ENCODE measurements around the gene CREG2. TPM values are rescaled to one million over a fixed set of nuclear protein-coding genes. Genes with fewer than 3 reads are reported as not detected.

The CREG2 gene
- total RNA-seq, 1 experiment from 2014 or later, result 0.21 TPM

DNA sequence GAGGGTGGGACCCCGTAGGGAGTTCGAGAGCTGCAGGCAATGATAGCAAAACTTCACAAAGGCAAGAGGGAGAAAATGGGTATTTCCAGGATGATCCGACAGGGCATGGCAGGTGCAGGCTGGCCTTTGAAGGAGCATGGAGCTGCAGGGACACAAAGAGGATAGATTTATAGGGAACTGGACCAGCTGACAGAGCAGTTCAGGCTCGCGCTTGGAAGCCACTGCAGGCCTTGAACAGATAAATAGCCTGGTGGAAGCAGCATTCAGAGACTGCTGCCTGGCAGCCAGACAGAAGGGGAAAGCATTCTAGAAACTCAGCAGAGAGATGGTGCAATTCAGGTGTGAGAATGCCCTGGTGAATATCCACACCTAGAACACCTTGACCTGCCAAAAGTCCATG is 29.3 kb upstream of the CREG2 start:
- CTCF ChIA-PET, result no interaction called here
- in situ Hi-C loops (cut with HindIII; ENCODE audit: low pct_unique_long_range_greater_than_20kb, low sequenced_read_pairs), result no loop called here
- no peaks in the 10 kb centered on the region for H3K4me1 ChIP-seq (ENCODE audit: control insufficient read depth, insufficient read depth, low read length)
- intact Hi-C loops (cut with micrococcal nuclease; ENCODE audit: unreplicated experiment), result loop anchor here (10.0 kb wide), 1 partner anchor 418 kb away; no protein-coding TSS in a partner anchor
- no peak overlapping the region for H3K27ac ChIP-seq (ENCODE audit: low read length)
- no peak for ATAC-seq
- BruUV-seq (replicated peaks), result no TSS peak
- POLR2A ChIA-PET, result no interaction called here
- H3K36me3 ChIP-seq (ENCODE audit: control insufficient read depth, insufficient read depth, low read length), result no peaks in the 10 kb centered on the region
- DNase-seq (ENCODE audit: low read depth, low spot score), result no peak
- TF ChIP-seq SIN3A (IDR thresholded peaks at IDR 0.05; ENCODE audit: borderline replicate concordance, insufficient read depth, low read depth, low read length), result no peak
- no peak for TF ChIP-seq TCF7L2 (IDR thresholded peaks at IDR 0.05; ENCODE audit: low read depth, low read length)
- TF ChIP-seq, protein P1, sequence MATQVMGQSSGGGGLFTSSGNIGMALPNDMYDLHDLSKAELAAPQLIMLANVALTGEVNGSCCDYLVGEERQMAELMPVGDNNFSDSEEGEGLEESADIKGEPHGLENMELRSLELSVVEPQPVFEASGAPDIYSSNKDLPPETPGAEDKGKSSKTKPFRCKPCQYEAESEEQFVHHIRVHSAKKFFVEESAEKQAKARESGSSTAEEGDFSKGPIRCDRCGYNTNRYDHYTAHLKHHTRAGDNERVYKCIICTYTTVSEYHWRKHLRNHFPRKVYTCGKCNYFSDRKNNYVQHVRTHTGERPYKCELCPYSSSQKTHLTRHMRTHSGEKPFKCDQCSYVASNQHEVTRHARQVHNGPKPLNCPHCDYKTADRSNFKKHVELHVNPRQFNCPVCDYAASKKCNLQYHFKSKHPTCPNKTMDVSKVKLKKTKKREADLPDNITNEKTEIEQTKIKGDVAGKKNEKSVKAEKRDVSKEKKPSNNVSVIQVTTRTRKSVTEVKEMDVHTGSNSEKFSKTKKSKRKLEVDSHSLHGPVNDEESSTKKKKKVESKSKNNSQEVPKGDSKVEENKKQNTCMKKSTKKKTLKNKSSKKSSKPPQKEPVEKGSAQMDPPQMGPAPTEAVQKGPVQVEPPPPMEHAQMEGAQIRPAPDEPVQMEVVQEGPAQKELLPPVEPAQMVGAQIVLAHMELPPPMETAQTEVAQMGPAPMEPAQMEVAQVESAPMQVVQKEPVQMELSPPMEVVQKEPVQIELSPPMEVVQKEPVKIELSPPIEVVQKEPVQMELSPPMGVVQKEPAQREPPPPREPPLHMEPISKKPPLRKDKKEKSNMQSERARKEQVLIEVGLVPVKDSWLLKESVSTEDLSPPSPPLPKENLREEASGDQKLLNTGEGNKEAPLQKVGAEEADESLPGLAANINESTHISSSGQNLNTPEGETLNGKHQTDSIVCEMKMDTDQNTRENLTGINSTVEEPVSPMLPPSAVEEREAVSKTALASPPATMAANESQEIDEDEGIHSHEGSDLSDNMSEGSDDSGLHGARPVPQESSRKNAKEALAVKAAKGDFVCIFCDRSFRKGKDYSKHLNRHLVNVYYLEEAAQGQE (IDR thresholded peaks at IDR 0.05; ENCODE audit: insufficient read depth in 1 of 2, low read depth in 2 of 2, low read length in 1 of 2), result no peak
- TF ChIP-seq, protein P2, sequence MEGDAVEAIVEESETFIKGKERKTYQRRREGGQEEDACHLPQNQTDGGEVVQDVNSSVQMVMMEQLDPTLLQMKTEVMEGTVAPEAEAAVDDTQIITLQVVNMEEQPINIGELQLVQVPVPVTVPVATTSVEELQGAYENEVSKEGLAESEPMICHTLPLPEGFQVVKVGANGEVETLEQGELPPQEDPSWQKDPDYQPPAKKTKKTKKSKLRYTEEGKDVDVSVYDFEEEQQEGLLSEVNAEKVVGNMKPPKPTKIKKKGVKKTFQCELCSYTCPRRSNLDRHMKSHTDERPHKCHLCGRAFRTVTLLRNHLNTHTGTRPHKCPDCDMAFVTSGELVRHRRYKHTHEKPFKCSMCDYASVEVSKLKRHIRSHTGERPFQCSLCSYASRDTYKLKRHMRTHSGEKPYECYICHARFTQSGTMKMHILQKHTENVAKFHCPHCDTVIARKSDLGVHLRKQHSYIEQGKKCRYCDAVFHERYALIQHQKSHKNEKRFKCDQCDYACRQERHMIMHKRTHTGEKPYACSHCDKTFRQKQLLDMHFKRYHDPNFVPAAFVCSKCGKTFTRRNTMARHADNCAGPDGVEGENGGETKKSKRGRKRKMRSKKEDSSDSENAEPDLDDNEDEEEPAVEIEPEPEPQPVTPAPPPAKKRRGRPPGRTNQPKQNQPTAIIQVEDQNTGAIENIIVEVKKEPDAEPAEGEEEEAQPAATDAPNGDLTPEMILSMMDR (IDR thresholded peaks at IDR 0.05), result no peak
- TF ChIP-seq POLR2AphosphoS5 (IDR thresholded peaks at IDR 0.05; ENCODE audit: low read depth, low read length), result no peak
- H3K4me3 ChIP-seq (ENCODE audit: low read depth in 2 of 2, low read length in 2 of 2), result no peak overlapping the region
- H3K27me3 ChIP-seq (ENCODE audit: control insufficient read depth, insufficient read depth, low read length), result no peaks in the 10 kb centered on the region; the same call in 1 of the 2 replicates
- no peaks in the 10 kb centered on the region for H3K9me3 ChIP-seq (ENCODE audit: control insufficient read depth, insufficient read depth, low read depth, low read length)

DNA sequence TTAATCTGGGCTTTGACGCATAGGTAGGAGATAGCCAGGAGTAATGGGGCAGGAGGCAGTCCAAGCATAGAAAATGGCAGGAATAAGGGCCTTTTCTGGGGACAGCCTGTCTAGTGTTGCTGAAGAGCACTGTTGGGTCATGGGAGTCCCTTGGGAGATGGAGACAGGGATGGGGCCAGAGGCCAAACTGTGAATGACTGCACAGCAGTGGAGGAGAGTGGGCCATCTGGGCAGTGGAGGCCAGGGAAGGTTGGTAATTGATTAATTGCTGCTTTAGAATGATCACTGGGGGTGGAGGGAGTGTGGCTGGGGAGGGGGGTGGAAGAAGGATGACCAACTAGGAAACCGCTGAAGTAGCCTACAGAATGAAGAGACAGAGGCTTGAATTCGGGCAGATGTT is 28.6 kb upstream of the CREG2 start:
- H3K27me3 ChIP-seq (ENCODE audit: control insufficient read depth, insufficient read depth, low read length), result peaks cover under 1% of the 10 kb centered on the region; the same call in 1 of the 2 replicates
- DNase-seq (ENCODE audit: low read depth, low spot score) (no peak), ATAC-seq (no peak)
- in situ Hi-C loops (cut with HindIII; ENCODE audit: low pct_unique_long_range_greater_than_20kb, low sequenced_read_pairs), result no loop called here
- ChIA-PET POLR2A (no interaction called here), CTCF (interaction anchor here (1.0 kb wide), 1 partner anchor 74 kb away, joined by 4 read pairs; no protein-coding TSS in a partner anchor)
- no peak overlapping the region for H3K4me3 ChIP-seq (ENCODE audit: low read depth in 2 of 2, low read length in 2 of 2)
- BruUV-seq (replicated peaks), result no TSS peak
- no peaks in the 10 kb centered on the region for H3K9me3 ChIP-seq (ENCODE audit: control insufficient read depth, insufficient read depth, low read depth, low read length)
- H3K27ac ChIP-seq (ENCODE audit: low read length), result no peak overlapping the region
- no peaks in the 10 kb centered on the region for H3K36me3 ChIP-seq (ENCODE audit: control insufficient read depth, insufficient read depth, low read length)
- TF ChIP-seq, protein P1 (IDR thresholded peaks at IDR 0.05; ENCODE audit: insufficient read depth in 1 of 2, low read depth in 2 of 2, low read length in 1 of 2), result no peak
- no peak for TF ChIP-seq SIN3A (IDR thresholded peaks at IDR 0.05; ENCODE audit: borderline replicate concordance, insufficient read depth, low read depth, low read length)
- TF ChIP-seq, protein P2 (IDR thresholded peaks at IDR 0.05), result no peak
- no peaks in the 10 kb centered on the region for H3K4me1 ChIP-seq (ENCODE audit: control insufficient read depth, insufficient read depth, low read length)
- intact Hi-C loops (cut with micrococcal nuclease; ENCODE audit: unreplicated experiment), result loop anchor here (10.0 kb wide), 1 partner anchor 419 kb away; no protein-coding TSS in a partner anchor
